ENCODE measurements around the gene SOS2.
"Not testable (repeated sequence)": the region's sequence is repeated elsewhere in the genome, so short reads cannot be mapped to it uniquely, and the experiment has no call there.

SOS2 gene

DNA sequence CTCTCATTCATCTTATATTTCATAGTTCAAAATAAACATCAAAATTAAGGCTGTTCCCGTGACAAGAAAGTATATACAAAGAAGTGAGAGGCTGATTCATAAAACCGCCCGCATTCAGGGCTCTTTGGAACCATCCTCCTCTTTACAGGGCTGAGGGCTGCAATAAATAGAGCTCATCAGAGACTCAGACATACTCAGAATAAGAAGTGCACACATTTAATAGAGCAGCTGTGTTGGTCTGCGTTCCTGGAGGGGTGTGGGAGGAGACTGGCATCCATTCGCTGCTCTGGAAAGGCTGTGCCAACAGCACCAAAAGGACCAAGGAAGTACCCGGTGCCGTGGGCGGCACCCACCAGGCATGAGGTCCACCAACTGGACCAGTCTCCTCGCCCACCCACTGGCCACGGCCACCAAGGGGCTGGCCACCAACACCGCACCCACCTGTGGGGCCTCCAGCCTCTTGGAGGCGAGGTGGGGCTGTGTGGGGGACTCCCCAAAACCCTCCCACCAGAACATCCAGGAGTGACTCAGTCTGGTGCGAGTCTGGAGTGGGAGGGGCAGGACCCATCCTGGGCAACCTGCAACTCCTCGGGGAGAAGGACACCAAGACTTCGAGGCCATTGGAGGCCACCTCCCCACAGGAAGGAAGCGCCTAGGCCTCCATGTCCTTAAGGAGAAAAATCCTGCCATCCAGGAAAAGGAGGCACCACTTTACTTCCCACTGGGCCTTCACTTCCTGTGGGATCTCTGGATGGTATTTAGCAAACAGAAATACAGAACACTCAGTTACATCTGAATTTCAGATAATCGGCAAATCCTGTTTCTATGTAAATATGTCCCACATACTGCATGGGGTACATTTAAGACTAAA lies 147.7 kb downstream of the SOS2 start:
- no peak for DNase-seq

DNA sequence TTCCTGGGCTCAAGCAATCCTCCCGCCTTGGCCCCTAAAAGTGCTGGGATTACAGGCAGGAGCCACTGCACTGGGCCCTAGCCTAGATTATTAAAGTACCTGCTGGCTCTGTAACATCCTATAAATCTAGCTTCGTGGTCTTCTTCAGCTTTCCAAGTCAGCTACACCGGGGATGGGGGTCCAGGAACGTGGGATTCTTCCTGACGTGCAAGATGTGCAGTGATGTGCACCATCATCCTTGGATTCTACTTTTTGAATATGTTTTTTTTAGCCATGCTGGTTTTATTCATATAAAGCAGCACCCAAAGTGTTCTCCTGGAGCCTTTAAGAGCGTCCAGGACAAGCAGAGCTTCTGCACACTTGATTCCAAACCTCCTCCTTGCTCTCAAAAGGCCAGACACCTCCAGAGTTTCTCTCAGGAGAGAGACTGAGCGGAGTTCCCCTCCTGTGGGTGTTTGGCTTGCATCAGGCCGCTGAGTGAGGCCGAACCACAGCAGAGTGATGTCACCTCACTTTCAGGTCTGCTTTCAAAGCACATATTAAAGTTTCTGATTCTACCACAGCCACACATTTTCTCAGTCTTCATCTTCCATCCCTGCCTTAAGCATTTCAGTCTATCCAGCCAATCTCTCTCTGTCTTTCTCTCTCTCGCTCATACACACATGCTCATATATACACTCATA lies 148.5 kb downstream of the SOS2 start:
- no peak for DNase-seq

DNA sequence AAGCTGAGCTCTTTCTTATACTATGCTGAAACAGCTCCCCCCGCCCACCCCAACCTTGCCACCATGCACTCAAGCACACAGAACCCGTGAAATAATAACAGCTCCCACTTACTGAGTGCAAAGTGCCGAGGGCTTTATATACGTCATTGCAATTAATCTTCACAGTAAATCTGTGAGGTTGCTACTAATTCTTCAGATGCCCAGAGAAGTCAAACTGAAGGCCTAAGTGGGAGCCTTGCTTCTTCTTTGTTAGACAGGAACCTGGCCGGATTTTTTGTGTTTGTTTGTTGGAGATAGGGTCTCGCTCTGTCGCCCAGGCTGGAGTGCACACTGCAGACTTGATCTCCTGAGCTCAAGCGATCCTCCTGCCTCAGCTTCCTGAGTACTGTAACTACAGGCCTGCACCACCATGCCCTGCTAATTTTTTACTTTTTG lies 149.1 kb downstream of the SOS2 start:
- no peak for DNase-seq

DNA sequence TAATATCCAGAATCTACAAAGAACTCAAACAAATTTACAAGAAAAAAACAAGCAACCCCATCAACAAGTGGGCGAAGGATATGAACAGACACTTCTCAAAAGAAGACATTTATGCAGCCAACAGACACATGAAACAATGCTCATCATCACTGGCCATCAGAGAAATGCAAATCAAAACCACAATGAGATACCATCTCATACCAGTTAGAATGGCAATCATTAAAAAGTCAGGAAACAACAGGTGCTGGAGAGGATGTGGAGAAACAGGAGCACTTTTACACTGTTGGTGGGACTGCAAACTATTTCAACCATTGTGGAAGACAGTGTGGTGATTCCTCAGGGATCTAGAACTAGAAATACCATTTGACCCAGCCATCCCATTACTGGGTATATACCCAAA lies 152.3 kb downstream of the SOS2 start:
- not testable (repeated sequence) for DNase-seq

DNA sequence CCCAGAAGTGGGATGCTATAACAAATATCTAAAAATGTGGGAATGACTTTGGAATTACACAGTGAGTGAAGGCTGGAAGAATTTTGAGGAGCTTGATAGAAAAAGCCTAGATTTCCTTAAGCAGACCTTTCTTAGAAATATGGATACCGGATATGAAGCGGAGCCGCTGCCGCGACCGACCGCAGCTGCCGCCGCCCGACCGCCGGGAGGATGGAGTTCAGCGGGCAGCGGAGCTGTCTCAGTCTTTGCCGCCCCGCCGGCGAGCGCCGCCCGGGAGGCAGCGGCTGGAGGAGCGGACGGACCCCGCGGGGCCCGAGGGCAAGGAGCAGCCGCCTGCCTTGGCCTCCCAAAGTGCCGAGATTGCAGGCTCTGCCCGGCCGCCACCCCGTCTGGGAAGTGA lies 157.7 kb downstream of the SOS2 start:
- DNase-seq, result not testable (repeated sequence)

DNA sequence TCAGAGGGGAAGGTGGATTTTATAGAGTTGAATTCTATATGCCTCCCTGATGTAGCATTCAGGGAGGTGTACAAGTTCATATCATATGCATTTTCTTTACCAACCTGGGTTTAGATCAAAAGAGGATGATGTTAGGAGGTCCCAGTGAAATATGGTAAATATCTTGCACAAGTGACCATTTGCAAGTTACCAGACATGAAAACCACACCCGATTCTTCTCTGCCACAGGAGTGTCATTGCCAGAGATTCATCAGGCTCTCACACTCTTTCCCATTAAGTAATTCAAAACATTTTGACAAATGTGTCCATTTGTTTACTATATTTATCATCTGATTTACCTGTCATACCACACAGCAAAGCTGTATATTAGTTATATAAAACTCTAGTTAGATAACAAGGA lies 159.0 kb downstream of the SOS2 start:
- DNase-seq, result no peak

DNA sequence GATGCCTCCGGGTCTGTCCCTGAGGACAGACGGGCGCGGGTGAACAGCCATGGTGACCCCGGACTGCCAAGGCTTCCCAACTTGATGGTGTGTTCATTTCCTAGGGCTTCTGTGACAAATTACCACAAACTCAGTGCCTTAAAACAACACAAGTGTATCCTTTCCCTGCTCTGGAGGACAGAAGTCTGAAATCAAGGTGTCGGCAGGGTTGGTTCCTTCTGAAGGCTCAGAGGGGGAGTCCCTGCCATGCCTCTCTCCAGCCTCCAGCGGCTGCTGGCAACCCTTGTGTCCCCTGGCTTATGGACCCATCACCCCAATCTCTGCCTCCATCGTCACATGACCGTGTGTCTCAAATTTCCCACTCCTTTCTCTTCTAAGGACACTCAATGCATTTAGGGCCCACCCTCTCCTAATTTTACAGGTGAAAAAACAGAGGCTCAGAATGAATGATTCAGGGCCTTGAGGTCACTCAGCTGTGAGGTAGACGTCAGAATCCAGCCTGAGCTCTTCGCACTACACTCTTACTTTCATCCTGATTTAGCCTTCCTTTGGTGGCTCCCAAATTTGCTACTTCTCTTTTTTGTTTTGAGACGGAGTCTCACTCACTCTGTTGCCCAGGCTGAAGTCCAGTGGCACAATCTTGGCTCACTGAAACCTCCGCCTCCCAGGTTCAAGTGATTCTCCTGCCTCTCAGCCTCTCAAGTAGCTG lies 160.4 kb downstream of the SOS2 start:
- no peak for DNase-seq

DNA sequence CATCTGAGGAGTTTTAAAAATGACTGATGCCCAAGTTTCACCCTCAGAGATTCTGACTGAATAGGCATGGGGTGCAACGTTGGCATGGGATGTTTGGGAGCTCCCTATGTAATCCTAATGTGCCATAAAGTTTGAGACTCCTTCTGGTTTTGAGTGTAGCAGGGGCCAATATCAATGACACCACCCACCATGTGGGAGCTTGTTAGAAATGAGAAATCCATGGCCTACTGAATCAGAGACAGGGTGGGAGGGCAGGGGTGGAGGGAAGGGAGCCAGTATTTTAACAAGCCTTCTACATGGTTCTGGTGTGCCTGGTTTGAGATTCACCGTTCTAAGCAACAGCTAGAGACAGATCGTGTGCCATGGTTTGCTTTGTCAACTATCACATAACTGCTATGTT lies 161.1 kb downstream of the SOS2 start:
- no peak for DNase-seq

DNA sequence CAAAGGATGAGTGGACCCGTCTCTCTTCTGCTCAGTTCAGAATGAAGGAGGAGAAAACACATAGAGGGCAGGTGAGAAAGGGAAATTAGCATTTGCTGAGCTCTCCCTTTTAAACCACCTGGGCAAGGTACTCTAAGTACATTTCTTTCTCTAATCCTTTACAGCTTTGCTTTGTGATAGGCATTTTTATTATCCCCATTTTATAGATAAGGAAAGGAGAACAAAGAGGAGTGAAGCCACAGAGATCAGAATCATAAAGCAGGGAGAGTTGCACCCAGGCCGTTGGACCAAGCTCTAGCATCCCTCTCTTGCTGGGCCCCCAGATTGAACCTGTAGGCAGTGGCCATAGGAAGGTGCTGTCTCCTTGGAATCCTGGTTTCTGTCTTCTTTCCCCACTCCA lies 162.1 kb downstream of the SOS2 start:
- no peak for DNase-seq

DNA sequence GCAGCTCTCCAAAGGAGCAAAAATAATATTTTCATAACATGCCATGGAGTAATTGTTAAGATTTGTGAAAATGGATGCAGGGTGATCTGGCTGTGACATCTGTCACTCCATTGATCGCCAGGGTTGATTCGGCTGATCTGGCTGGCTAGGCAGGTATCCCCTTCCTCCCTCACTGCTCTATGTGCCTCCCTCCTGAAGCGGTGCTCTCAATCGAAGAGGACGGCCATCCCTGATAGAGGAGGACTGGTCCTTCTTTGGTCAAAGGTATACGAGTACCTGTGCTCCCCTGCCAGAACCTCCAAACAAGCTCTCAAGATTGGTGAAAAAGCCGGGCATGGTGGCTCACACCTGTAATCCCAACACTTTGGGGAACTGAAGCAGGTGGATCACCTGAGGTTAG lies 162.9 kb downstream of the SOS2 start:
- no peak for DNase-seq

DNA sequence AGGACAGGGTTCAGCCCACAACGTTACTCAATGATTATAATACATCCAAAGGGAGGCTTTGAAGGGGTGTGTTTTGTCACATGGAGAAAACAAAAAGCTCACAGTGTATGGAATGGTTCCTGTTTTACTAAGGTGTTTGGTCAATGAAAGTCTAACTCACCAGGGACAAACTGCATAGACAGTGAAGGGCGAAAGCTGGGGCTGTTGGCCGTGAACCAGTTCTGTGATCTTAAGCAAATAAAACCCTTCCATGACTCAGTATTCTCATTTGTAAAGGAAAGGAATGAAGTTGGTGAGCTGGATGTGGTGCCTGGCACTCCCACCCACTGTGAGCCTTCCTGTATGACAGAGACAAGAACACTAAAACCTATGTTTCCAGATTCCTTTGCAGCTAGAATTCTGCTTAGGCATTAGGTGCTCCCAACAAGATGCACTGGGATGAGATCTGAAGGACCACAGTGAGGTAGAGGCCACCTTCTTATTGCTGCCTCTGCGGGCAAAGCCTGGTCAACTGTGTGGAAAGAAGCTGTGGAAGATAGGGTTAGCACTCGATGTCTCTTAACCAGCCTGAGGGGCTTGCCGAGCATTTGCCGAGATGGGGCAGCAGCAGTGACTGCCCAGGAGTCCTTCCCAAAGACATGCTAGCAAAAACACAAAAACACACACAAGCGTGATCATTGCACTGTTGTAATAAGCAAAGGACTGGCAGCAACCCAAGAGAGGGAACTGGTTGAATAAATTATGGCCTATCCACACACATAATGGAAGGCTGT lies 163.5 kb downstream of the SOS2 start:
- no peak for DNase-seq
